CD14-positive monocyte (primary cell): ENCODE results near the gene ABCC4. TPM values are rescaled to one million over a fixed set of nuclear protein-coding genes. Genes with fewer than 3 reads are reported as not detected.

Experiments
- DNase-seq, 3 donors: peaks; one replicate each; pipeline ENCODE4 v3.0.0-alpha.2; 2011 to 2022
- H2AFZ ChIP-seq: 2 replicates; pipeline ENCODE4 v1.6.0; 2012; ENCODE audit warnings: mild to moderate bottlenecking, low read depth, low read length, inconsistent platforms; ENCODE audit not compliant: insufficient read depth, poor library complexity, severe bottlenecking
- H3K27ac ChIP-seq, 2 donors: 1 replicate in 1 of 2; 2 replicates in 1 of 2; pipeline ENCODE4 v1.5.1; 2012 to 2013; ENCODE audit warnings: low read length in 2 of 2, control low read depth in 1 of 2, inconsistent platforms in 1 of 2, low read depth in 1 of 2, mild to moderate bottlenecking in 1 of 2
- H3K27me3 ChIP-seq, 2 donors: one replicate each; pipeline versions ENCODE4 v1.6.0 to v1.6.1; 2011 to 2013; ENCODE audit warnings: low read length in 2 of 2; ENCODE audit not compliant: control insufficient read depth in 2 of 2, insufficient read depth in 2 of 2
- H3K36me3 ChIP-seq, 2 donors: replicated peaks in 1 of 2; 1 replicate in 1 of 2; 2 replicates in 1 of 2; pipeline versions ENCODE4 v1.5.1 to v1.6.1; 2012 to 2013; ENCODE audit warnings: low read length in 2 of 2, control low read depth in 1 of 2, inconsistent platforms in 1 of 2, mild to moderate bottlenecking in 1 of 2; ENCODE audit not compliant: insufficient read depth in 2 of 2, control insufficient read depth in 1 of 2
- H3K4me1 ChIP-seq, 2 donors: 1 replicate in 1 of 2; 2 replicates in 1 of 2; pipeline versions ENCODE4 v1.5.1 to v1.6.1; 2012 to 2013; ENCODE audit warnings: low read length in 2 of 2, control low read depth in 1 of 2, inconsistent platforms in 1 of 2, mild to moderate bottlenecking in 1 of 2, moderate library complexity in 1 of 2; ENCODE audit not compliant: insufficient read depth in 2 of 2, control insufficient read depth in 1 of 2
- H3K4me2 ChIP-seq: replicated peaks from 2 replicates; pipeline ENCODE3; 2012; ENCODE audit warnings: low read length, moderate library complexity, mild to moderate bottlenecking; ENCODE audit not compliant: poor library complexity, severe bottlenecking; ENCODE audit errors: extremely low read depth
- H3K4me3 ChIP-seq, 3 experiments: fragments of 200-600 bp in 1 of 3; sonication (generic) in 1 of 3; replicated peaks in 1 of 3; 1 replicate in 2 of 3; 2 replicates in 1 of 3; pipeline ENCODE4 v1.5.1; 2011 to 2013; ENCODE audit warnings: low read length in 3 of 3, mild to moderate bottlenecking in 3 of 3, control low read depth in 2 of 3, low read depth in 2 of 3, inconsistent platforms in 1 of 3, moderate library complexity in 1 of 3
- H3K79me2 ChIP-seq: 2 replicates; pipeline ENCODE4 v1.6.0; 2012; ENCODE audit warnings: mild to moderate bottlenecking, control low read depth, inconsistent platforms, low read length, moderate library complexity; ENCODE audit not compliant: insufficient read depth
- H3K9ac ChIP-seq: 2 replicates; pipeline ENCODE4 v1.6.0; 2017; ENCODE audit warnings: low read length, mild to moderate bottlenecking; ENCODE audit not compliant: insufficient read depth, poor library complexity, severe bottlenecking
- H3K9me3 ChIP-seq, 2 donors: replicated peaks in 1 of 2; 1 replicate in 1 of 2; 2 replicates in 1 of 2; pipeline versions ENCODE4 v1.5.1 to v1.6.1; 2012 to 2013; ENCODE audit warnings: low read length in 2 of 2, control low read depth in 1 of 2; ENCODE audit not compliant: control insufficient read depth in 1 of 2, insufficient read depth in 1 of 2
- H4K20me1 ChIP-seq: 2 replicates; pipeline ENCODE4 v1.6.0; 2012; ENCODE audit warnings: mild to moderate bottlenecking, low read length, control low read depth, moderate library complexity; ENCODE audit not compliant: insufficient read depth
- H3K27ac Mint-ChIP-seq, 7 donors: one replicate each; pipeline ENCODE4 v1.8.0; 2020; ENCODE audit warnings: mild to moderate bottlenecking in 7 of 7, mixed read lengths in 7 of 7, moderate library complexity in 6 of 7, inconsistent platforms in 2 of 7
- H3K27me3 Mint-ChIP-seq, 3 donors: one replicate each; pipeline ENCODE4 v1.8.0; 2021 to 2022; ENCODE audit warnings: low read depth in 3 of 3, mild to moderate bottlenecking in 3 of 3, mixed read lengths in 3 of 3, moderate library complexity in 3 of 3, inconsistent platforms in 1 of 3
- H3K36me3 Mint-ChIP-seq, 2 donors: one replicate each; pipeline ENCODE4 v1.8.0; 2020; ENCODE audit warnings: mixed read lengths in 2 of 2, inconsistent platforms in 1 of 2, mild to moderate bottlenecking in 1 of 2
- H3K4me1 Mint-ChIP-seq: one replicate; pipeline ENCODE4 v1.8.0; 2020; ENCODE audit warnings: mild to moderate bottlenecking, mixed read lengths
- H3K4me3 Mint-ChIP-seq, 2 donors: one replicate each; pipeline ENCODE4 v1.8.0; 2020; ENCODE audit warnings: mild to moderate bottlenecking in 2 of 2, mixed read lengths in 2 of 2, moderate library complexity in 1 of 2
- H3K9me3 Mint-ChIP-seq, 7 donors: one replicate each; pipeline ENCODE4 v1.8.0; 2020 to 2022; ENCODE audit warnings: mixed read lengths in 7 of 7, mild to moderate bottlenecking in 6 of 7, moderate library complexity in 6 of 7, inconsistent platforms in 2 of 7
- CTCF ChIP-seq: fragments of 200-600 bp; IDR thresholded peaks from one replicate; pipeline ENCODE4 v1.8.0; 2022; ENCODE audit warnings: antibody characterized with exemption, mild to moderate bottlenecking
- WGBS: methylation state at CpG from one replicate; pipeline ENCODE4 v1.1.5; 2013; ENCODE audit warnings: missing lambda C conversion rate; ENCODE audit not compliant: insufficient coverage; 5-methylcytosine and 5-hydroxymethylcytosine counted together
- intact Hi-C, 2 donors: fragments of 100-400 bp; cut with micrococcal nuclease; formaldehyde crosslinking; loops; one replicate each; pipeline versions ENCODE4 v1.15.0 to v1.15.1; 2023
- polyA plus RNA-seq, 3 donors: library from polyadenylated mRNA; depleted of rRNA in 1 of 3; unstranded in 2 of 3; stranded (reverse) in 1 of 3; fragments of 300-500 nt in 2 of 3; fragments of >200 nt in 1 of 3; fragmentation: Illumina TruSeq in 2 of 3; gene quantifications; 1 replicate in 2 of 3; 2 replicates in 1 of 3; pipeline ENCODE4 v1.2.3, GENCODE V29; 2012 to 2021

ABCC4 gene
- polyA plus RNA-seq, 3 donors, result 0.96 to 2.5 (median 1.7) TPM

GRCh38 chr13:95005300-95005699 is 296.0 kb downstream of the ABCC4 start:
- H3K79me2 ChIP-seq, result no peaks in the 10 kb centered on the region
- H3K4me1 Mint-ChIP-seq, result no peaks in the 10 kb centered on the region
- H3K4me2 ChIP-seq, result no peak overlapping the region
- TF ChIP-seq CTCF, result no peak
- H3K27me3 ChIP-seq, result peaks cover 5 to 16% of the 10 kb centered on the region in 2 donors
- peaks cover 22 to 29% (median 25%) of the 10 kb centered on the region in 3 donors for H3K27me3 Mint-ChIP-seq
- H3K4me3 ChIP-seq, result no peak overlapping the region
- H3K4me3 Mint-ChIP-seq, result no peak overlapping the region
- H3K27ac Mint-ChIP-seq, result no peak overlapping the region
- H4K20me1 ChIP-seq, result no peaks in the 10 kb centered on the region
- no peak overlapping the region for H3K9ac ChIP-seq
- H3K9me3 ChIP-seq, result no peaks in the 10 kb centered on the region
- H3K9me3 Mint-ChIP-seq, result peaks cover 0 to 4% (median 0%) of the 10 kb centered on the region in 7 donors
- no peak overlapping the region for H3K27ac ChIP-seq
- DNase-seq, result no peak
- intact Hi-C loops, result no loop called here
- H3K36me3 Mint-ChIP-seq, result no peaks in the 10 kb centered on the region
- no peaks in the 10 kb centered on the region for H3K4me1 ChIP-seq
- H2AFZ ChIP-seq, result no peak overlapping the region
- H3K36me3 ChIP-seq, result no peaks in the 10 kb centered on the region

GRCh38 chr13:95003019-95003813 is 298.0 kb downstream of the ABCC4 start:
- H3K27me3 ChIP-seq, result peaks cover 5 to 16% of the 10 kb centered on the region in 2 donors
- intact Hi-C loops, result no loop called here
- Mint-ChIP-seq H3K27ac (no peak overlapping the region), H3K9me3 (peaks cover 0 to 4% (median 0%) of the 10 kb centered on the region in 7 donors), H3K27me3 (peaks cover 22 to 31% (median 25%) of the 10 kb centered on the region in 3 donors), H3K36me3 (no peaks in the 10 kb centered on the region), H3K4me3 (peak overlapping the region in 1 of 2 donors; percentile 44), H3K4me1 (no peaks in the 10 kb centered on the region)
- no peaks in the 10 kb centered on the region for H3K4me1 ChIP-seq
- no peaks in the 10 kb centered on the region for H3K9me3 ChIP-seq
- H3K79me2 ChIP-seq, result no peaks in the 10 kb centered on the region
- no peak overlapping the region for H2AFZ ChIP-seq
- no peaks in the 10 kb centered on the region for H3K36me3 ChIP-seq
- TF ChIP-seq CTCF, result no peak
- H4K20me1 ChIP-seq, result no peaks in the 10 kb centered on the region
- 8% methylated on average over 34 of the region's 41 CpGs for WGBS
- no peak for DNase-seq
- no peak overlapping the region for H3K9ac ChIP-seq
- no peak overlapping the region for H3K4me2 ChIP-seq
- H3K27ac ChIP-seq, result no peak overlapping the region
- no peak overlapping the region for H3K4me3 ChIP-seq
